GM19023 (cell line): Measurements from ENCODE around the gene MEFV.
A peak's percentile ranks its signal among the peaks of the same experiment; 100 is the strongest.
"Not testable (repeated sequence)": the region's sequence is repeated elsewhere in the genome, so short reads cannot be mapped to it uniquely, and the experiment has no call there.

Source experiments
- ATAC-seq: cut with Tn5 transposase; IDR thresholded peaks from one replicate; pipeline ENCODE4 v1.9.1; 2021; ENCODE audit warnings: mild to moderate bottlenecking, moderate library complexity; ENCODE audit not compliant: unreplicated experiment

MEFV gene

GRCh38 chr16:3256146-3256865 is at the start of gene MEFV:
MEFV (minus strand) TSS chr16:3256633; CDS start chr16:3256587, 46 bp downstream.
- ATAC-seq: no peak

- ATAC-seq: no peak
Observed at GRCh38 chr16:3306078-3306477, 49.6 kb upstream of the MEFV start.

- peak; percentile 93 for ATAC-seq
Observed at GRCh38 chr16:3305109-3306068, 49.0 kb upstream of the MEFV start, which contains the start of the genes TIGD7 and ZNF75A. TIGD7 (minus strand) TSS chr16:3305430; CDS start chr16:3300614, 4,816 bp downstream. ZNF75A (plus strand) TSS chr16:3305497; CDS start chr16:3308429, 2,932 bp downstream.

GRCh38 chr16:3304370-3304769 is 47.9 kb upstream of the MEFV start:
- ATAC-seq: no peak

- ATAC-seq: no peak
Observed at GRCh38 chr16:3295783-3296182, 39.4 kb upstream of the MEFV start.

- ATAC-seq: no peak
Observed at GRCh38 chr16:3295209-3295608, 38.8 kb upstream of the MEFV start.

GRCh38 chr16:3292604-3293003 is 36.2 kb upstream of the MEFV start:
- ATAC-seq: no peak

- no peak for ATAC-seq
Observed at GRCh38 chr16:3289998-3290673, 33.7 kb upstream of the MEFV start.

GRCh38 chr16:3285131-3285530 is 28.7 kb upstream of the MEFV start:
- ATAC-seq: no peak

GRCh38 chr16:3283543-3284447 is 27.4 kb upstream of the MEFV start:
- ATAC-seq: peak; percentile 12

- peak; percentile 82 for ATAC-seq
Observed at GRCh38 chr16:3282730-3283542, 26.5 kb upstream of the MEFV start, which contains the start of gene ZNF263. ZNF263 (plus strand) TSS chr16:3283491; CDS start chr16:3283819, 328 bp downstream.

- ATAC-seq: peak; percentile 33
Observed at GRCh38 chr16:3282103-3282729, 25.8 kb upstream of the MEFV start.

GRCh38 chr16:3281222-3281820 is 24.9 kb upstream of the MEFV start:
- no peak for ATAC-seq

GRCh38 chr16:3276679-3277078 is 20.2 kb upstream of the MEFV start:
- no peak for ATAC-seq

- ATAC-seq: no peak
Observed at GRCh38 chr16:3274947-3275346, 18.5 kb upstream of the MEFV start.

GRCh38 chr16:3274490-3274889 is 18.1 kb upstream of the MEFV start:
- ATAC-seq: no peak

GRCh38 chr16:3271281-3271680 is 14.8 kb upstream of the MEFV start:
- not testable (repeated sequence) for ATAC-seq

GRCh38 chr16:3270718-3271117 is 14.3 kb upstream of the MEFV start:
- not testable (repeated sequence) for ATAC-seq
